ENCODE measurements around the gene RXRB.
"Not testable (repeated sequence)": the region's sequence is repeated elsewhere in the genome, so short reads cannot be mapped to it uniquely, and the experiment has no call there.

The RXRB gene

DNA sequence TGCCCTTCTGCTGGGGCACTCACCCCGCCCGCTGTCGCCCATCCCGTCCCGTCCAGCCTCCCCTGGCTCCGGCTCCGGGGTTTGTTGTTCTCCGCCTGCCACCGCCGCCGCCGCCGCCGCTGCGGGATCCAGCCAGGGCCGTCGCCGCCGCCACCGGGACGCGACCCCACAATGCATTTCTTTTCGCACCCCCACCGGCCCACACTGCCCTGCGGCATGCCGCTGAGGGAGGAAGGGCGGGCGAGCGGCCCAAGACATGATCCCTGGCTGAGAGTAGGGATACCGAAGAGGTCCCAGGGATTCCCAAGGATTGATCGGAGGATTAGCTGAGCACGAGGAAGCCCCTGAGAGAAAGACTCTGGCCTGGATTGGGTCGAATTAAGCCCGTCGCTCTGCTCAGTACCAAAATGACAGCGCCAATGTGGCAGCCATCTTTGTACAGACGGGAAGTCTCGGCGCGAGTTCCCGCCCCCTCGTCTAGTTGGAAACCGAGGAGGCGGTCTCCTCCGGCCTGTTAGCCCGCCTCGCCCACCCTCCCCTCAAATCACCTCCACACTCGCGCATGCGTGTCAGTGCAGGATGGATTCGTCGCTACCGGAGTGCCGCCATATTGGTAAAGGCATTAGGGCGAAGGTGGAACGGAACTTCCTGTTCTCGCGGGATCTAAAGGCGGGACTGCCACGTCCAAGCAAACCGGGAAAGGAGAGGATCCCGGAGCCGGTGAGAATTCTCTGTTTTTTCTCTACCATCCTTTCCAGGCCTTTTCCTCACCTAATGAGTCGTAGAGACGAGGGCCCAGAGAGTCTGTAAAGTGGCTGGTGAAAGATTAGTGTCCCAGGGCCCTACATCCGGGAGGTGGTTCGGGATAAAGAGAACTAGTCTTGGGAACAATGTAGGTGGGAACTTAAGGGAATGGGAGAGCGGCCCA is at the start of gene RXRB, which contains the start of gene SLC39A7:
TSS of gene RXRB (minus strand) at position 447 of the 928 bp plus-strand sequence. CDS start at position 258, 189 bp downstream.
TSS of gene SLC39A7 (plus strand) at position 649 of the 928 bp plus-strand sequence. CDS start 379 bp downstream, outside the sequence.
- peak; percentile 99 to 100 (median 100) for DNase-seq

DNA sequence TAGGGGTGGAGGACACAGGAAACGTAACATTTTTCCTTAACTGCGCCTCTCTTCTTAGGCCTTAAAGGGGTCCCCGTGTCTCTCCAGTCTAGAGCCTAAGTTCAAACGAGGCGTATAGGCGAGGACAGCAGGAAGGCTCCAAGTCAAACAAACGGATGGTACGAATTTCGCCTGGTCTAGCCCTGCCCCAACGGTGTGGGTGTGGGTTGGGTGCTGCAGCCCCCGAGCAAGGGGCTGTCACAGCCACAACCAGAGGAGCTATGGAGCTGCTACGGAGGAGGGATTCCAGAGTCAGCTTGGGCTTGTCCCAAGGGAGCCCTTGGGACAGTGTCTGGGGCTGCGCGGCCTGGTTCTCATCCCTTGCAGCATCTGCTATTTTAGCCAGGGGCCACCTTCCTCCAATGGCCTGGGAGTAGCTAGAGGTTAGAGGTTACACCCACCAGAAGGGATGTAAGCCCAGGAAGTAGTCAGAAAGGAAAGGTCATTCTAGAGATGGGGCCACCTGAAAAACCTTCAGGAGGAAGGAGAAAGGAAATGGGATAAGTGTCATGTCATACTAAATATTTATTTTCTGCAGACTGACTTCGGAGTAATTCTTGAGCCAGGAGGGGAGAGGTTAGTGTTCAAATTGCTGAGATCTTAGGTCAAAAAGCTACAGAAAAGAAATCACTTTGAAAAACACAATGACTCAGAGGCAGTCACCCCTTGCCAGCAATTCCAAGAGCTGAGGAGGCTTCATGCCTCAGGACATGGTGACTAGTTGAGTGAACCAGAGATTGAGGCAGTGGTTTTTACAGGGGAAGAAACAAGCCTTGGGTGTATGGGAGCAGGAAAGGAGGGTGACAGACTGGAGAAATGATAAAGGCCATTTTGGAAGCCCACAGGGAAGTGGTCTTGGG is 49.5 kb upstream of the RXRB start:
- DNase-seq = peak; percentile 35 to 67 (median 59)

DNA sequence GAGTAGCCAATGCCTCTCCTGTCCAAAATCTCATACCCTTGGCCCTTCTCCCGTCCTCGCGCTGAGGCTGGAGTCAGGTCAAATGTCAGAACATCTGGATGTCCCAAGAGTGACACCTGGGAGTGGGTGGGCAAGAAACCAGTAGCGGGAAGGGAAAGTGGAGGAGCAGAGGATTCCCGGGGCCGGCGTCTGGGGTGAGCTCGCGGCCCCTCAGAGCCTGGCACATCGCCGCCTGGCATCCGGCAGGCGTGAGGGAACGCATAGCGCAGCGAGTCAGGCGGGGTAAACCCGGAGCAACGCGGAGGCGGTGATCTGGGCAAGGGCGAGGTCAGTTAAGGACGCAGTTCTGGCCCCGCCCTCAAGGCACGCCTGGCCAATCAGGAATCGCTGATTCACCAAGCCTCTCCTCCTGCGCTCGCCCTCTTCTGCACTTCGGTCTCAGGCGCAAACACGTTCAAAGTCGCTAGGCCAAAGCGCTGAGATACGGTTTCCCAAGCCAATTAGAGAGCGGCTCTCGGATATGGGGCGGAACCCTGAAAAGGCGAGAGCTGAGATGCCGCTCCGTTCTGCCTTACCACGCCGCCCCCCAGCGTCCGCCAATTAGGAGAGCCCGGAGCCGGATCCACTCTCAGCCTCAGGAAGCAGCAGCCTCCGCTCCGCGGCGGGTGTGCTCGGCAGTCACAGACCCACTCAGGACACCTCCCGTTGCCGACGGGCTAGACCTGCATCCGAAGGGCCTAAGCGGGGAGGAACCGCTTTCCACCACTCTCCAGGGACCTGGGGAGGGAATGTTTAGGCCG is 48.7 kb upstream of the RXRB start:
- peak; percentile 98 to 99 (median 99) for DNase-seq

DNA sequence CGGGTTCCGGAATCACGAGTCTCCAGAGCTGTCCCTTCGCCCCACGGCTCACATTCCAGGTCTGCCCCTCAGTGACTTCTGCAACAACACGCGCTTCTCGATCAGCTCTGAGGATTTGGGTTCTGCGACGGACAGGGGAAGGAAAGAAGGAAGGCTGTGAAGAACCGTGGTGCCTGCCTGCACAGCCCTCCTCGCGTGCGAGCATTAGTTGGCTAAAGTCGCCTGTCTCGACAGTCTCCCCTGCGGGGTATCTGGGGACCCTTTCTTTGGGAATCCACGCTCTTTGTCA is 48.1 kb upstream of the RXRB start:
- DNase-seq = peak in 1 of 3 donors; percentile 42

DNA sequence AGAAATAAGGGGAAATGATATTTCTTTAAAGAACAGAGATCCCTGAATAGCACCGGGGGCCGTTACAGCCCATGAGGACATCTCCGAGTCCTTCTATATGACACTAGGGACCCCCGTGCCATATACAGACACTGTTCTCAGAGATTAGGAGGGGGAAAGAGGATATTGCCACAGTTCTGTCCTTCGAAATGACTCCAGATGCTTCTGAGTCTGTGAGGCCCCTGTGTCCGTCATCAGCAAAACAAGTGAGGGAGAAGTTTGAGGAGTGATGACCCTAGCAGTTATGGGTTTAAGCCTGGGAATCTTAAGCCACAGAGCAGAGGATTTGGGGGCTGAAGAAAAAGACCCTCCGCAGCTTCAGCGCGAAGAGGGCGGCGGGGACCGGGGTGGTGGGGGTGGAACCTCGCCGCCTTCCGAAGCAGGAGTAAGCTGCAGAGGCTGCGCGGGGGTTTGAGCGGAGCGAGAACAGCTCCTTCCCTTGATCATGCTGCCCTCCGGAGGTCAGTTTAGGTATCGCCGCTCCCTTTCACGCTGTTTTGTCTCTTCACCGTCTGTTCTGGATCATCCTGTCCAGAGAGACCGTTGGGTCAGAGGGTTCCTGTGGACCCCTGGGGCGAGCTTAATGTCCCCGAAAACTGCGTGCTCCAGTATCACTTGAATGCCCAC is 47.6 kb upstream of the RXRB start:
- peak; percentile 86 to 92 (median 92) for DNase-seq

DNA sequence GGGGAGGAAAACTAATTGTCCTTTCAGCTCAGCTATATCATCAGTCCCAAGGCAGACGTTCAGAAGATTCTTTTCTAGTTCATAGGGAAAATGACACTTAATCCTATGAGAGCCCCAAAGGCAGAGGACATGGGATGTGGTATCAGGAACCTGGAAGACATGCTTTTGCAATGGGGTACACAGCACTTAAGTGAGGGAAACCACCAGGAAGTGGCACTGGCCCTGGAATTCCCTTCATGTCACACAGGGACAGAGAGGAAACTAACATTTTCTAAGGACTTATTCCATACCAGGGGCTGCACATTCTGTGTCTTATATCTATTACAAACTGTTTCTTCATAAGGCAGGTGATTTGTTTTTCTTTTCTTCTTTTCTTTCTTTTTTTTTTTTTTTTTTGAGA is 43.0 kb upstream of the RXRB start:
- peak; percentile 51 to 57 (median 56) for DNase-seq

DNA sequence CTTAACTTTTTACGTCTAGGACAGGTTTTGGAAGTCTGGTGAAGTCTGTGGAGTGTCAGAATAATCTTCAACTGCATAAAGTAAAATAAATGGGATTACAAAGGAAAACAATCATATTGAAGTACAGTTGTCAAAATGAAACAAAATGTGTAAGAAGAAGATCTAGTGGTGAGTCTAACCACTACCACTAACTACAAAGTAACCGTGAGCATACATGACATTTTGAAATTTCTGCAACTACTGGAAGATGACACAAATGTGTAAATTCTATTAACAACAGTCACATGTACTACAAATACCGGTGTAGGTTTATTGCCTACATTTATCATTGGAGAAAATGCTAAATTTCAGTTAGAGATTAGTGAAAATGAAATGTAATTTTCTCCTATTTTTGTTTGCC is 41.5 kb upstream of the RXRB start:
- no peak for DNase-seq

DNA sequence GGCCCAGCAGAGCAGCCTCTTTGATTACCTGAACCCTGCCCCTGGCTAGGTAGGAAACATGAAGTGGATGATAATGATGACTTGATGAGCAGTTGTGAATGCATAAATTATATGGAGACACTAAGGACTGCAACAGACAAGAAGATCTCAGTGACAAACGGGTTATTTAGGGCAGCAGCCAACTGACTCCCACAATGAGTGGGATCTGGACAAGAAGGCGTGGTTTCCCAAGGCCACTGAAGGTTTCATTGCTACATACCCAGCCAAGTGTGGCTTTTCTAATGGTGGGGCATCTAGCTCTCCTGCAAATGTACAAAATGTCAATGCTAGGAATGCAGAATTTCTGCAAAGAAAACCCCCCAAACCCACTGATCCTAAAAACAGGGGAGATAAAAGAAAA is 37.3 kb upstream of the RXRB start:
- DNase-seq = no peak

DNA sequence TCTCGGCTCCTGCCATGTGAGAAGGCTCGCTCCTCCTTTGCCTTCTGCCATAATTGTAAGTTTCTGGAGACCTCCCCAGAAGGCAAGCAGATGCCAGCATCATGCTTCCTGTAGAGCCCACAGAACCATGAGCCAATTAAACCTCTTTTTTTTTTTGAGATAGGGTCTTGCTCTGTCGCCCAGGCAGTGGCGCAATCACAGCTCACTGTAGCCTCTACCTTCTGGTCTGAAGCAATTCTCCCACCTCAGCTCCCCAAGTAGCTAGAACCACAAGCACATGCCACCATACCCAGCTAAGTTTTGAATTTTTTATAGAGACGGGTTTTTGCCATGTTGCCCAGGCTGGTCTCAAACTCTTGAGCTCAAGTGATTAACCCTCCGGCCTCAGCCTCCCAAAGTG is 36.4 kb upstream of the RXRB start:
- no peak for DNase-seq

DNA sequence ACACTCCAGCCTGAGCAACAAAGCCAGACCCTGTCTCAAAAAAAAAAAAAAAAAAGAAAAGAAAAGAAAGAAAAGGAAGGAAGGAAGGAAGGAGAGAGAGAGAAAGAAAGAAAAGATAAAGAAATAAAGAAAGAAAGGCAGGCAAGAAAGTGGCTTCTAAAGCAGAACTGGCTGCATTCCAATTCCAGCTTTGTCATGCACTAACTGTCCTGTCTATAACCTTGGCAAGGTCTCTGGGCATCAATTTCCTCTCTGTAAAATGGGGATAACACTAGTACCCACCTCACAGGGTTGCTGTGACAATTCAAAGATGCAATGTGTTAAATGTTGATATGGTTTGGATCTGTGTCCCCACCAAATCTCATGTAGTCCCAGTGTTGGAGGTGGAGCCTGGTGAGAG is 35.9 kb upstream of the RXRB start:
- DNase-seq = no peak

DNA sequence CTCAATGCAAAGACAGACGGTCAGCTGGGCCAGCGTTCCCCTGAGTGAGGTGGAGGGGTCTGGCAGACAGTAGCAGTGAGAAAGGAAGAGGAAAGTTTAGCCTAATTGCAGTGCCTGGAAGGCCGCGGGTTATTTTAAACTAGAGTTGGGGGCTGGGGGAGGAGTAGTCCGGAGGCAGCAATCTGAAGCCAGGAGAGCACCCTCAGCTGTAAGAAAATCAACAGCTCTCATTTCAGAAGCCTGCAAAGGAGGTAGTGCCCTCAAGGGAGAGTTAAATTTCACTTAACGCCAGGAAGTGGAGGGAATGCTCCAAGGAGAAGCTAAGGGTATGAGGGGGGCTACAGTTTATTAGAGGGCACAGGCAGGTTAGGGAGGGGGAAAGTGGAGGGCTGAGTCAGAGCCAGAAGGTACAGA is 34.8 kb upstream of the RXRB start:
- no peak for DNase-seq

DNA sequence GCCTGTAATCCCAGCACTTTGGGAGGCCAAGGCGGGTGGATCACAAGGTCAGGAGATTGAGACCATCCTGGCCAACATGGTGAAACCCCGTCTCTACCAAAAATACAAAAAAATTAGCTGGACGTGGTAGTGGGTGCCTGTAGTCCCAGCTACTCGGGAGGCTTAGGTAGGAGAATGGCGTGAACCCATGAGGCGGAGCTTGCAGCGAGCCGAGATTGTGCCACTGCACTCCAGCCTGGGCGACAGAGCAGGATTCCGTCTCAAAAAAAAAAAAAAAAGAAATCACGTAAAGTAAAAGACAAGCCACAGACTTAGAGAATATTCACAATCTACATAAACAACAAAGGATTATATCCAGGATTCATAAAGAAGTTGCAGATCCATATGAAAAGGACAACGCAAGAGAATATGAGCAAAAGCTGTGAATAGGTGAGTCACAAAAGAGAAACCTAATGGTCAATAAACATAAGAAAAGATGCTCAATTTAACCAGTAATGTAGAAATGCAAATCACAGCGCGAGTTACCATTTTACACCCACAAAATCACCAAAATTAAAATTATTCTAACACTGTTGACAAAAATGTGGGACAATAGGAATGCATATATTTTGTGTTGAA is 26.1 kb upstream of the RXRB start:
- not testable (repeated sequence) for DNase-seq

DNA sequence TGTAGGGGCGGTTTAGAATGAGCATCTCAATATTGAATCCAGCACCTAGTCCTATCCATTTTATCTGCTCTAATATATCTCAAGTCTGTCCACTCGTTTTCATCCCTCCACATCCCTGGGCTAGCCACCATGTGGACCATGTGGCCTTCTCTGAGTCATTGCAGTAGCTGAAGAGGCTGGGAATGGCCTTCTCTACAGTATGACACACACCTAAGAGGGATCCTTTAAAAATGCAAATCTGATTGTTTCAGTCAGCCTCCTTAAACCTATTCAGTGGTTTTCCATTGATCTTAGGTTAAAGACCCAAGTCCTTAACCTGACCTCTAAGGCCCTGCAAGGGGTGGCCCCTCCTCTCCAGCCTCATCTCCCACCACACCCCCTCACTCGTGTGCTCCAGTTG is 17.2 kb upstream of the RXRB start:
- DNase-seq = no peak

DNA sequence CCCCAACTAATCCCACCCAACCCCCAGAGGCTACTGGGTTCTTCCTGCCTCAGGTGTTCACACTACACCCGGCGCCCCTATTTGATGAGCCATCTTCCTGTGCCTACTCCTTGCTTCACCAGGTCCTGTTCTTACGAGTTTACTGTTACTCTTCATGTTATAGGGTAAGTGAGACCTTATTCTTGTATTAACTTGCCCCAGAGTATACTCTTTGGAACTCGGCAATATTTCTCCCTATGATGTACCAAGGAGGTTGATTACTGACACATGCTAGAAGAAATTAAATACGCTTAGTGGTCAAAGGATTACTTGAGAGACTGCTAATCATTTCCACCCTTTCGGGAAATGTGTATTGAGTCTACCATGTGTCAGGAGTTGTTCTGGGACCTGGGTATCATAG is 16.8 kb upstream of the RXRB start:
- no peak for DNase-seq

DNA sequence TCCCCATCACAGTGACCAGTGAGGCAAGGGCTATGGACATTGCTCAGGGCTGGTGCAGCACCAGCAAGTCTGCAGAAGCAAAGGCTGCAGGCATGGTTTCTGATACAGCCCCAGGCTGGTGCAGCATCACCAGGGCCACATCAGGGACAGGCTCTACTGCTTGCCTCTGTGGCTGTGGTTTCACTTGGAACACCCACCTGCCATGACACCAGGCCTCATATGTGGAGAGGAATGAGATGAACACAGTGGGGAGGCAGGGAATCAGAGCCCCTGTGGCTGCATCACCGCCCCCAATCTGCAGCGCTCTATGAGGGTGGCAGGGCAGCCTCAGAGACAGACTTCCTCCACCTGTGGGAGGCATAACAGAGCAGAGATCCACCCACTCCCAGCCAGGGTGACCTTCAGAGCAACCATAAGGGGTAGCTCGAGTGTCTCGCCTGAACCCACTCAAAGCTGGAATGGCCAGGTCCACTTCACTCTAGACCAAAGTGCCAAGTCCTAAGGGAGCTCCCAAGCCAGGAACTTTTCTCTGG is 15.7 kb upstream of the RXRB start:
- DNase-seq = no peak

DNA sequence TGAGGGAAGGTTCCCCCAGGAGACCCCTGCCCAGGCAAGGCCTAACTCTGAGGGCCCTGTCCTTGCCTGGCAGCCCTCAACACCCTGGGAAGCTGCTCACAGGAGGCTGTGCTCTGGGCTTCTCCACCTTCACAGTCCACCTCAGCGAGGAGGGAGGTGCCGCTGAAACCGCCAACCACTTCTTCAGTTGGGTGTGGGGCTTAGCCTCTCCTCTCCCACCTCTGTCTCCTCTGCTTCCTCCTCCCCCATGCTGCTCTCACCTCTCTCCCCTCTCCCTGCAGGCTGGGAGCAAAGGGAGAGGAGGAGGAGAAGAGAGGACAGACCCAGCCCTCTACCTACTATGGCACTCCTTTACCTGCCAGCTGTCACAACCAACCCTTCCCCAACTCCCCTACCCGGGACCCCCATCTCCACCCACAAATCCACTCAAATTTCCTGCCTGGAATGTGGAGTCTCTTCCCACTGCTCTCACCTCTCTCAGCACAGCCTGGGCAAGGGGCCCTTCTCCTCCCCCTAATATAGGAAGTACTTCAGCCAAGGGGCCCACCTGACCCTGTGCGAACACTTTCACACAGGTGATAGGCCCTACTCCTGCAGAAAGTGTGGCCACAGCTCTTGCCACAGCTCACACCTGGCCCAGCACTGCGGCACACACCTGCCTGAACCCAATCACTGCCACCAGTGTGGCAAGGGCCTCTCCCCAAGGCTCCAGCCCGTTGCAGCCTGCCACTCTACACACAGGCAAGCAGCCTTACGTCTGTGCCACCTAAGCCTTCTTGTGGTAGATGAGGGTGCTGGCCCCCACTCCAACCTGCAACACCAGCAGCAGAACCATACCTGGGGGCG is 15.0 kb upstream of the RXRB start:
- DNase-seq = no peak

DNA sequence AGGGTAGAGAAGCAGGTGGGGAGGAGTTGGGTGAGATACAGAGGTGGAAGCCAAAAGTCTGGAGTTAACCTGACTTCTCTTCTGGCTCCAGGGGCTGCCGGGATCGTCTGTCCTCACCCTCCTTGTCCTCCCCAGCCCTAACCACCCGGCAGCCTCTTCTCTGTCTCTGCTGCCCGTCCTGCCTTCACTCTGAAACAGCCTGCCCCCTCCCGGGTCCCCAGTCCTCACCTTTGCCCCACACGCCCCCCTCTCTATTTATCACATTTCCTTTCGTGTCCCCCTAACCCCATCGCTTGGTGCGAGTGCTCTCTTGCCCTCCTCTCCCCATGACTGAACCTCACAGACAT is 13.5 kb upstream of the RXRB start:
- DNase-seq = no peak

DNA sequence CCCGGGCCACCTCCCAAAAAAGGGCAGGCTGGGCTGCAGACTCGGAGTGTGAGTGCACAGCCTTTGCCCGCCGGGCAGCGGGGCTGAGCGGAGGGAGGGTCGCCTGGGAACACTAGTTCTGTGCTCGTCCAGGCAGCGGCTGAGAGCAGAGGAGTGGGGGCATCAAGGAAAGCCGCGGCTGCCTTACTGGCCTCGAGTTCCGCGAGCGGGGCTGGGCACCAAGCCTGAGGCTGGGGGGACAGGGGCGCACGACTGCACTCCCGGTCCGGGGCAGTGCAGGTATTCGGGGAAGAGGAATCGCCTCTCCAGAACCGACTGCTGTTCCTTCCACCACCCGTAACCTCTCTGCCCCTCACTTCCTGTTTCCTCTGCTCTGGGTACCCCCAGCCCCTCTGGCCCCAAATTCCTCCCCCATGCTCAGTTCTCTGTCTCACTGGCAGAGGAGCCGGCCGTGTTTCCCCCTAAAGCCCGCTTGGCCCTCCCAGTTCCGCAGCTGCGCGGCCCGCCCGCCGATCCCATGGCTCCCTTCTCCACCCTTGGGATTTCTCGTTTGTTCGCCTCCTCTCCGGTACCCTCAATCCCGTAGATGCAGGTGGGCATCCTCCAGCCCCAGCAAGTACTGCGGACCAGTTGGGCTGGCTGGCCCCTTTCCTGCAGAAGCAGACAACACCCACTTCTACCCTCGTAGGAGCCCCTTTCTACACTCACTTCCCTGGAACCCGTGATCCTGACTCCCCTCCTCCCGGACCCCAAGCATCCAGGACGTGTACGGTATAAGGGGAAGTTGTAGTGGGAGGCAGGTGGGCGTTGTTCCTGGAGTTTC is 12.9 kb upstream of the RXRB start:
- peak; percentile 32 to 54 (median 40) for DNase-seq

DNA sequence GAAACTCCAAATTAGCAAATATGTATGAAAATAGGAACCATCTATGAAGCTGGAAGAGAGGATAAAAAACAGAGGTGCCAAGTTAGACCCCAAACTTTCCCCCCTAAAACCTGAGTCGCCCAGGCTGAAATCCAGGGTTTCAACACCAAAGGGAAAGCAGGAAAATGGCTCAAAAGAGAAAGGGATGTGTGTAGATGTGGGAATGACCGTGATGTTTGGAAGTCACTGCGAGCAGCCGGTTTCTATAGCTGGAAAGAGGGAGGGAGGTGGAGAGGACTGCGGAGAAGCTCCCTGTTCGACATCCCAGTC is 12.3 kb upstream of the RXRB start:
- DNase-seq = peak in 1 of 3 donors; percentile 44
